NCI-H2196 treated with DMSO at 0.1 percent for 48 hours (cell line): ENCODE results near the gene EPB41L4A.
"Not testable (repeated sequence)": the region's sequence is repeated elsewhere in the genome, so short reads cannot be mapped to it uniquely, and the experiment has no call there.

Source experiments
- DNase-seq: peaks from one replicate; lab custom pipeline; 2025; ENCODE audit not compliant: unreplicated experiment; lab: John Stamatoyannopoulos, UW

EPB41L4A gene

GRCh38 chr5:112401924-112402323 is 17.2 kb downstream of the EPB41L4A start:
- DNase-seq, result no peak

GRCh38 chr5:112397690-112398089 is 21.4 kb downstream of the EPB41L4A start:
- no peak for DNase-seq

- no peak for DNase-seq
Measured at GRCh38 chr5:112396430-112396829, 22.6 kb downstream of the EPB41L4A start.

GRCh38 chr5:112395299-112395698 is 23.8 kb downstream of the EPB41L4A start:
- not testable (repeated sequence) for DNase-seq

GRCh38 chr5:112390327-112390726 is 28.8 kb downstream of the EPB41L4A start:
- no peak for DNase-seq

GRCh38 chr5:112388739-112389138 is 30.3 kb downstream of the EPB41L4A start:
- no peak for DNase-seq

- DNase-seq, result no peak
Measured at GRCh38 chr5:112388074-112388473, 31.0 kb downstream of the EPB41L4A start.

- no peak for DNase-seq
Measured at GRCh38 chr5:112386766-112387165, 32.3 kb downstream of the EPB41L4A start.

GRCh38 chr5:112385969-112386368 is 33.1 kb downstream of the EPB41L4A start:
- no peak for DNase-seq

GRCh38 chr5:112385566-112385965 is 33.5 kb downstream of the EPB41L4A start:
- no peak for DNase-seq

GRCh38 chr5:112384523-112384922 is 34.6 kb downstream of the EPB41L4A start:
- DNase-seq, result no peak

- DNase-seq, result no peak
Measured at GRCh38 chr5:112382886-112383285, 36.2 kb downstream of the EPB41L4A start.

- no peak for DNase-seq
Measured at GRCh38 chr5:112381521-112381920, 37.6 kb downstream of the EPB41L4A start.

- no peak for DNase-seq
Measured at GRCh38 chr5:112379542-112380325, 39.3 kb downstream of the EPB41L4A start.

- no peak for DNase-seq
Measured at GRCh38 chr5:112374818-112375217, 44.3 kb downstream of the EPB41L4A start.

GRCh38 chr5:112374356-112374755 is 44.7 kb downstream of the EPB41L4A start:
- no peak for DNase-seq

- no peak for DNase-seq
Measured at GRCh38 chr5:112373885-112374284, 45.2 kb downstream of the EPB41L4A start.

GRCh38 chr5:112372543-112372942 is 46.5 kb downstream of the EPB41L4A start:
- no peak for DNase-seq

- DNase-seq, result no peak
Measured at GRCh38 chr5:112371067-112371466, 48.0 kb downstream of the EPB41L4A start.

- DNase-seq, result no peak
Measured at GRCh38 chr5:112367400-112367799, 51.7 kb downstream of the EPB41L4A start.

- no peak for DNase-seq
Measured at GRCh38 chr5:112366987-112367386, 52.1 kb downstream of the EPB41L4A start.

- DNase-seq, result not testable (repeated sequence)
Measured at GRCh38 chr5:112360740-112361139, 58.3 kb downstream of the EPB41L4A start.
